Activated CD4-positive, alpha-beta T cell treated with anti-CD3 and anti-CD28 coated beads, Interleukin-2, amount 50 U/mL, for 24 hours (primary cell): ENCODE data around the gene SDC3.
"Not testable (repeated sequence)": the region's sequence is repeated elsewhere in the genome, so short reads cannot be mapped to it uniquely, and the experiment has no call there.

Experiments used
- DNase-seq, 2 donors: peaks; one replicate each; pipeline ENCODE4 v3.0.0-alpha.2; 2020; ENCODE audit warnings: low read depth in 1 of 2, low spot score in 1 of 2

SDC3 gene

DNA sequence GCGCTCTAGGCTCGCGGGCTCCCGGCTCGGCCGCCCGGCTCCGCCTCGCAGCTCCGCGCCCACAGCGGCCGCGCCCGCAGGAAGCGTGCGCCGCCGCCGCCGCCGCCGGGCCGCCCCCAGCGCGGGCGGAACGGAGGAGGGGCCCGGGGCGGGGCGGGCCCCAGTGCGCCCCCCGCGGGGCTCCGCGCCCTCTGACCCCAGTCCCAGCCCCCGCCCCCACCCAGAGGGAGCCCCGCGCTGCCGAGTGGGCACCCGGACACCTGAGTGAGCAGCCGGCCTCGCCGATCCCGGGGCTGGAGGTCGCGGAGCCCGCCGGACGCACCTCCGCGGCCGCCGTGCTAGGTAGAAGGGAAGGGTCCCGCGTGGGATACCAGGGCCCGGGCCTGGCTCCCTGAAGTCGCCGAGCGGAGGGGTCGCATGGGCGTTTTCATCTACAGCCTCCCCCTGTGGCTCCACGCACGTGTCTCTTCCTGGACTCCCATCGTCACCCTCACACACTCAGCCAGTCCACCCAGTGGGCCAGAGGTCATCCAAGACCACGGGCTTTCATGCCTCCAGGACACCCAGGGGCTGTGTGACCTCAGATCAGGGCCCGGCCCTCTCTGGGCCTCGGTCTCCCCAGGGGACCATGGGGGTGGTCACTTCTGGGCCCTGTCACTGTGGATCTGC lies at the start of gene SDC3:
SDC3 (minus strand) TSS at position 63 of the 669 bp plus-strand sequence. CDS start 172 bp downstream, outside the sequence.
- no peak for DNase-seq

GRCh38 chr1:30957560-30958222 lies 49.1 kb upstream of the SDC3 start:
- DNase-seq: no peak

GRCh38 chr1:30955448-30956015 lies 47.0 kb upstream of the SDC3 start:
- no peak for DNase-seq

DNA sequence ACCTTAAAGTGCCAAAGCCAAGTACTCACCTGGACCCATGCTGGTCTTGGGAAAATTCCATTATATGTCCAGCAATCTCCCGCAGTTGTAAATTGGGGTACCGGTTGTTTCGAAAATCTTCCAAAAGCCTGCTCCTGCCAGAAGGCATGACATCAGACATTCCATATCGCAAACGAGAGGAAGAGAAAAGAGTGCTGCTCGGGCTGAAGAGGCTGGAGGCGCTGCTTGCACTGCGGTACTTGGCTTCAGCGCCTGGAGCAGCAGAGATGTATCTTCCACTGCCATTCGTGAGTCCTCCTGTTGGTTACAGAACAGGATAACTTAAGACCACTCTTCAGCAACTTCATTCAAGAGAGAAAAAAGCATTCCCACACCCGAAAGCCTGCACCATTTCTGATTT lies 45.1 kb upstream of the SDC3 start:
- DNase-seq: no peak

DNA sequence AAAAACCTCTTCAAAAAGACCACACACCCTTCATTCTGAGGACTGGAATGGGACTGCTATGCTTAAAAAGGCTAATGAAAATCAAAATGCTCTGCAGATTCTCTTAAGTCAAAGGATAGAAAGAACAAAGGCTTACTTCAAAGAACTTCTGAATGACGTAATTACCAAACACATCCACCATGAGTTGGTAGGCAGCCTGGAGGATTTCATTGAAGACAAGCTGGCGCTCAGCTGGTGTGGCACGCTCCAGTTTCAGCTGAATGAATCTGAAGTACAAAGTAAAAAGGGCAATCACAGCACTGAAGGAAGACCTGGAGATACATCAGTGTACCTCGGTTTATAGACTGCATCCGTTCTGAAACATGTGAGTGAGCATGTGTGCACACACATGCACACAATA lies 43.5 kb upstream of the SDC3 start:
- no peak for DNase-seq

DNA sequence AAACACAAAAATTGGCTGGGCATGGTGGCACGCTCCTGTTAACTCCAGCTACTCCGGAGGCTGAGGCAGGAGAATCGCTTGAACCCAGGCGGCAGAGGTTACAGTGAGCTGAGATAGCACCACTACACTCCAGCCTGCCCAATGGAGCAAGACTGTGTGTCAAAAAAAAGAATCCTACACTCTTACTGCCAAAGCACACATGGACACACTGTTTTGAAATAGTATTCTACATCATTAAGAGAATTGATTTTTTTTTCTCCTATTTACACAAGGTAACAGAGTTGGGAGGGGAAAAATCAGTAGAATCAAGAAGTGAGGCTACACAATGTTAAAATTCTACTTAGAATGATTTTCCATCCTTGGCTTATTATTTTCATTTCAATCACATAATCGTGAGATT lies 42.1 kb upstream of the SDC3 start:
- no peak for DNase-seq

DNA sequence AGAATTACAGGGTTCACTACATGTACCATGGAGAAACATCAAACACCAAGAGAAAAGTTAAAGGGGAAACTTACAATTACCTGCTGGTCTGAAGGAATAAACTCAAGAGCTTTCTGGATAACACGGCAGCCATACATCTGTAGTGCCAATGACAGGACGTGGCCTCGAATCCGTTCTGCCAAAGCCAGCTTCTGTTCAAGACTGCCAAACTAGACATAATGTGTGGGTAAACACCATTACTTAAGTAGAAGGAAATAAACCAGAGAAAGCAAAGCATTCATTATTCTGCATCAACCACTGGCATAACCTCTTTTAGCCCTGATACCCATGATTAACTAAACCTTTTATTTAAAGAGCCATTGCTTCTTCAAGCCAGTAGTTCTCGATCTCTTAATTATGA lies 41.5 kb upstream of the SDC3 start:
- no peak for DNase-seq

DNA sequence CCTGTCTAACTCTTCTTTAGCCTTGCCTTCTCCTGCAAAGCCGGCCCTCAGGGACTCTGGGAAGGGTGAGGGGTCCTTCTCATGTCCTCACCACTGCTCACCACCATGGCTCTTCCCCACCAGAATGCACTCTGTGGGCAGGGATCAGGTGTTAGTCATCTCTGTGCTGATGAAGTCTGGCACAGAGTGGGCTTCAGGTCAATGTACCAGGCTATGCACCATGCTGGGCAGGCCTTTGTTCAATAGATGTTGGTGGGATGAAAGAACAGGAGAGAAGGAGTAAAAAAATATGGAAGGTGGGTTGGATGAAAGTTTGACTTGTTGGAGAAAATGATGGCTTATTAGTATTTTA lies 40.9 kb upstream of the SDC3 start:
- DNase-seq: not testable (repeated sequence)

DNA sequence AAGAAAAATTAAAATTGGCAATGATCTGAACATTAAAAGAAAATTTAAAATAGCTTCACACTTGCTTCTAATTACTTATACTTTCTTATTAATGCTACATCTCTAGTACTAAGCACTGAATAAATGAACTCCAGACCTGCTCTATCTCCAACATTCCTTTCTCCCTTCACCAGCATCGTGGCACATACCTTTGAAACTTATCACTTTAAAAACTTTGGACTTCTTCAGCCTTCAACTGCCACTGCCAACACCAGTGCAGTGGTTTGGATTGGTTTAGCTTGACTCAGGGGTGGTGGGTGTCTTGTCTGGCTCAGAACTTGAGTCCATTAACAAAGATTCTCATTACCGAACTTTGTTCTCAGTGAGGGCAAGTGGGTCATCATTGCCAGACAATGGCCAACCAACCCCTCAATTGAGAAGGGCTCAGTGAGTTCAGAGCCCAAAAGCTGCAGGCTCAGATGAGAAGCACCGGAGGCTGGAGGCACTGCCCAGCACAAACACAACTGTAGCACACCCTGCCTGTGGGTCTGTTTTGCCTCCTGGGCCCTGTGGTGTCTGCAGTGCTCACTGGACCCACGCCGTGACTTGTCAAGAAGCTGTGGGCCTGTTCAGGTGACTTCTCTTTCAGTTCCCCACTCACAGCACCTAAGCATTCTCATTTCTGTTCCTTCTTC lies 40.4 kb upstream of the SDC3 start:
- DNase-seq: not testable (repeated sequence)

DNA sequence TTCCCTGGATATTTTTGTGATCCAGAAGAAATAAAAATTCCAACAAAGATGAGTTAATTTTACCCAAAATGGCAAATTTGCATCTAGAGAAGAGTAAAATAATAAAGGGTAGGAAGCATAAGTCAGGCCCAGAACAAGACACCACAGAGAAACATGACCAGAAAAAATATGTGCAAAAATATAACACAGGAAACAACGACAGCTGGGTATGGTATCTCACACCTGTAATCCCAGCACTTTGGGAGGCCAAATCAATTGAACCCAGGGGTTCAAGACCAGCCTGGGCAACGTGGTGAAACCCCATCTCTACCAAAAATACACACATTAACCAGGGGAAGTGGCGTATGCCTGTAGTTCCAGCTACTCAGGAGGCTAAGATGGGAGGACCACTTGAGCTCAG lies 39.7 kb upstream of the SDC3 start:
- no peak for DNase-seq

DNA sequence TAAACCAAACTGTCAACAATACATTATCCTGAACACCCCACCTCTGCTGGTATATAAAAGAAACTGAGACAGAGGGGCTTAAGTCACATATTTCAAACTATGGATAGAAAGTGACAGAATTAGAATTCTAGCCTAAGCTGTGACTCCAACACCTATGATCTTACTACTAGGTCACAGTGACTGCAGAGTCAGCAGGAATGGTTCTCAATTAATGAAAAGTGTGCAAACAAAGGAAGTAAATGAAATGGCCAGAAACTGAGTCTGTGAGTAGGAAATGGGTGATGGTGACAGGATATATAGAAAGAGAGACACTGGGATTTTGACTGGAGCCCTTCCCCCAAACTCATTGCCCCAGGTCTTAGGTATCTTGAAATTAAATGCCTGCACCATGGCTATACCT lies 38.7 kb upstream of the SDC3 start:
- no peak for DNase-seq

GRCh38 chr1:30942326-30942963 lies 33.9 kb upstream of the SDC3 start:
- no peak for DNase-seq

DNA sequence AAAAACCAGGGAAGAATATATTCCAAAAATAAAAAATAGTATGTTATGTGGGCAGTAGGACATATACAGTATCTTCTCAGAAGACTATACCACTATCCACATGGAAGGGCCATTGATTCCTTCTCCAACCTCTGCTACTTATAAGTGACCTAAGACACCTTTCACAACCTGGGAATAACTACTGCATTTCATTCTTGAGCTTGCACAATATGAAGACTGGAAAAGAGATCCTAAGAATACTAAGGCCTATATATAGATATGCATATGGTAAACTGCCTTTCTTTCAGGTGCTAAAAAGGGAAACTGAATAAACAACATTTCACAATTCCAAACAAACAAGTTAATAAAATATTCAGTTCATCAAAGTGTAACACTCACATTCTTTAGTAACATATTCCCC lies 32.0 kb upstream of the SDC3 start:
- DNase-seq: no peak

GRCh38 chr1:30936541-30937171 lies 28.1 kb upstream of the SDC3 start:
- no peak for DNase-seq

DNA sequence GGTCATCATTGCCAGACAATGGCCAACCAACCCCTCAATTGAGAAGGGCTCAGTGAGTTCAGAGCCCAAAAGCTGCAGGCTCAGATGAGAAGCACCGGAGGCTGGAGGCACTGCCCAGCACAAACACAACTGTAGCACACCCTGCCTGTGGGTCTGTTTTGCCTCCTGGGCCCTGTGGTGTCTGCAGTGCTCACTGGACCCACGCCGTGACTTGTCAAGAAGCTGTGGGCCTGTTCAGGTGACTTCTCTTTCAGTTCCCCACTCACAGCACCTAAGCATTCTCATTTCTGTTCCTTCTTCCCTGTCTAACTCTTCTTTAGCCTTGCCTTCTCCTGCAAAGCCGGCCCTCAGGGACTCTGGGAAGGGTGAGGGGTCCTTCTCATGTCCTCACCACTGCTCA lies 27.2 kb upstream of the SDC3 start:
- DNase-seq: not testable (repeated sequence)

GRCh38 chr1:30934613-30935012 lies 26.1 kb upstream of the SDC3 start:
- DNase-seq: no peak

DNA sequence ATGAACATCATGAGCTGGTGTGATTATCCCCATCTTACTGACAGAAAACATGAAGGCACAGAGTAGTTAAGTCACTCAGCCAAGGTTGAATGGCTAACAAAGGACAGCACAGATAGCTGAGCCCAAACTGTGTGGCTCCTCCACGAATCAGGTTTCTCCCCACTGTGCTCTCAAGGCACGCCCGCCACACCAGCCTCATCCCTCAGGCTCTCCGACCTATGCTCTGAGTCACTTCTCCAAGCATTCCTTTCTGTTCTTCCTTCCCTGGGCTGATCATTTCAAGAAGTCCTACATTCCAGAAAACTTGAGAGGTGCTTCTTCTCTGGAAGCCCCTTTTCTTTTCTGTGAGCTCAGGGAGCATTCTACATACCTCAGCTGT lies 25.3 kb upstream of the SDC3 start:
- no peak for DNase-seq

DNA sequence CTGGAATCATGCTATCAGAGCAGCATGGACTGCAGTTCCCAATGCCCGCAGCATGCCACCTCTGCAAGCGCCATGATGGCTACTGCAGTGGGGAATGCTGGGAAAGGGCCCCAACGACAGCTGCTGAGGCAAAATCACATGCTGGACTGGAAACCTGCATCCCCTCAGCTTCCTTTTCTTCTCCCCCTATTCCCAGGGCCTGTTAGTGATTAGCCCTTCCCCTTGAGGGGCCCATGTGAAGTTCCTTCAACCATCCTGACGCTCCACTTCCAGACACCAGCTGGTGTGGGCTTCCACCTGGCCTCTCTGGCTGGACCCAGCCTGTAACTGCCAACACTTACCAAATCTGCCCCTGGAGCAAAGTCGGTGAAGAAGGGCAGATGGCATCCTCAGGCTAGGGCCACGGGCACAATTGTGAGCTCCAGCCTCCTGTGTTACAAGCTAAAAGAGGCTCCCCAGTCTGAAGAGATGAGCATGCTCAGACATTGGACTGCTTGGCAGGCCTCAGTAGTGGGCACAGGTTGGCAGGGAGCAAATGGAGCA lies 22.1 kb upstream of the SDC3 start:
- no peak for DNase-seq

- no peak for DNase-seq
These were observed 21.5 kb upstream of the SDC3 start for GRCh38 chr1:30929944-30930525.

DNA sequence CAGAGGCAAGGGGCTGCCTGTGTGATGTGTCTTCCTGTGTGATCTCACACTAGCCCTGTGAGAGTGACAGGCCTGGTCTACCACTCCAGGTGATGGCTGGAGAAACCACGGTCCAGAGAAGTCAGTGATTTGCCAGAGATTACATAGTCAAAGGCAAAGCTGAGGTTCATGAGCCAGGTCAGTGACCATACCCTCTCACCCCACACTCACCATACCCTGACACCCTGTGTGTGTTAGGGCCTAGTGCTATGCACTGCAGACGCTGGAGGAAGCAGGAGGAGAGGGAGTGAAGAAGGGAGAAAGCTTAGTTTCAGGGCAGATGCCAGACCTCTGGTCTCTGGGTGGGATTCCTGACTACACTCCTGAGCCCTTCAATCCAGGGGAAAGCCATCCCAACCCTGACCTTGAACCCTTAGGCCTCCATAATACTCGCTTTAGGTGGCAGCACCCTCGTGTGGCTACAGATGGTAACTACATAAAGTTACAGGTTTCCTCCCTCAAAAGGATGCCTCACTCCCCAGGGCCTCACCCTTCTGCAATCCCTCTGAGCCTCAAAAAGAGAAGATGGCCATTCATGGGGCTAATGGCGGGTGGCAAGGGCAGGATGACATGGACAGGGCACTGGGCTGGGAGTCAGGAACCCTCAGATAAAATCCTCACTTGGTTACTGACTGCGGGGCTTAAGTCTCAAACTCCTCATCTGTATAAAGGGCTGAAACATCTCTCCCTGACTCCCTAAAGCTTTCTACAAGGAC lies 20.8 kb upstream of the SDC3 start:
- DNase-seq: peak in 1 of 2 donors; percentile 40
